NCI-H1694 (cell line): Measurements from ENCODE around the gene PRAMEF20.

ENCODE experiments used
- DNase-seq: peaks from one replicate; lab custom pipeline; 2025; lab: John Stamatoyannopoulos, UW

Gene PRAMEF20

DNA sequence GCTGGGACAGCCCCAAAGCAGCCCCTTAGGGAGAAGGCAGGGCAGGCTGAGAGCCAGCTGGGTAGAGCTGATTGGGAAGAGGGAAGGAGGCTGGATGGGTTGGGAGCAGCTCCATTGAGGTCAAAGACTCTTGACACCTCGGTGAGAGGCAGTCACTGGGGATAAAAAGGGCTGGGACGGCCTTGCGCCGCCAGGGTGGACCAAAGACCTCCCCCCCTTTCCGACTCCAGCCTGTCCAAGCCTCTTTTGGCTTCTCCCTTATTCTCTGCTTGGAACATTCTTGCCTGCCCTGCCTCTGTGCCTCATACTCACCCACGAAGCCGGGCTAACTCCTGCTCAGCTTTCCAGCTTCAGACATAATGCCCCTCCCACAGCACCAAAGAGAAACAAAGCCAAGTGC, 52.4 kb downstream of the PRAMEF20 start:
- DNase-seq: no peak

DNA sequence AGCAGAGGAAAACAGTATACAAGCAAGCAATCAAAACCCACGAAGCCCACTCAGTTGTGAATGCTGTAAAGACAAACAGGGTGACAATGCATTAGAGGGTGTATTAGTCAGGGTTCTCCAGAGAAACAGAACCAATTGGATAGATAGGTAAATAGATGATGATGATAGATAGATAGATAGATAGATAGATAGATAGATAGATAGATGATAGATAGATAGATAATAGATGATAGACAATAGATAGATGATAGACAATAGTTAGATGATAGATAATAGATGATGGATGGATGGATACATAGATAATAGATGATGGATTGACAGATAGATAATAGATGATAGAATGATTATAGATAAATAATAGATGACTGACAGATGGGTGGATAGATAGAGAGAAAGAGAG, 55.3 kb downstream of the PRAMEF20 start:
- no peak for DNase-seq

DNA sequence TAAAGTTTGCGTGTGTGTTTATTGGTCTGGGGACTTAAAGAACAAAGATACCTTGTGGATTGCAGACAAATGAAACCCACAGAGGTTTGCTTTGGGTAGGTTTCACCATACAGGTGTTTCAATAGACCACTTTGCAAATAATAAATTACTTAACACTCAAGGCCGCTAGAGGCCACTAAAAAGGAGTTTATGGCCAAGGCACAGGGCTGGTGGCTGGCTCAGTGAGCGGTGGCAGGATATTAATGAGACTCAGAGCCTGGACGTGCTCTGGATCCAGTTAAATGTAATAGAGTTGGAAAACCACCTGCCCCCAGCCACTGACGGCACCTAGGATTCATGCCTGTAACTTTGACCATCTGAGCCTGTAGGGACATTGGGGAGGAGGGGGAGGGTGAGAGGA, 59.1 kb downstream of the PRAMEF20 start:
- no peak for DNase-seq
